K562 (cell line): ENCODE results near the gene TMEM89. TPM values are rescaled to one million over a fixed set of nuclear protein-coding genes. Genes with fewer than 3 reads are reported as not detected.

Experiments used
- ATF1 ChIP-seq, 2 experiments: fragments of 450-650 bp in 1 of 2; IDR thresholded peaks; 2 replicates each; pipeline ENCODE4 v1.6.1; 2016; ENCODE audit warnings: missing compliant biosample characterization in 1 of 2, missing genetic modification characterization in 1 of 2
- CEBPB ChIP-seq: fragments of 450-650 bp; IDR thresholded peaks from 2 replicates; pipeline ENCODE4 v1.6.1; 2016; ENCODE audit warnings: missing genetic modification characterization, missing compliant biosample characterization
- EP400 ChIP-seq: fragments of 450-650 bp; IDR thresholded peaks from 2 replicates; pipeline ENCODE4 v1.6.1; 2017; ENCODE audit warnings: antibody characterized with exemption, mild to moderate bottlenecking, moderate library complexity
- FOXA1 ChIP-seq: fragments of 450-650 bp; IDR thresholded peaks from 2 replicates; pipeline ENCODE4 v1.6.1; 2016; ENCODE audit warnings: mild to moderate bottlenecking, borderline replicate concordance
- HNRNPL ChIP-seq: fragments of 200-400 bp; formaldehyde crosslinking; IDR thresholded peaks from 2 replicates; pipeline ENCODE4 v1.6.1; 2017; ENCODE audit warnings: low read depth, mild to moderate bottlenecking, low read length
- MCM5 ChIP-seq: fragments of 450-650 bp; IDR thresholded peaks from 2 replicates; pipeline ENCODE4 v1.6.1; 2016; ENCODE audit warnings: low read depth
- MIER1 ChIP-seq: fragments of 450-650 bp; IDR thresholded peaks from 2 replicates; pipeline ENCODE4 v1.6.1; 2016; ENCODE audit warnings: antibody characterized with exemption, mild to moderate bottlenecking, low read depth
- NR4A1 ChIP-seq, 2 experiments: fragments of 250-450 bp in 1 of 2; fragments of 450-650 bp in 1 of 2; sonication (Bioruptor Pico) in 1 of 2; IDR thresholded peaks; 2 replicates each; pipeline versions ENCODE4 v1.4.0 to v1.6.1; 2016 to 2020; ENCODE audit warnings: mild to moderate bottlenecking in 2 of 2, missing compliant biosample characterization in 1 of 2, missing genetic modification characterization in 1 of 2, moderate library complexity in 1 of 2
- PHF21A ChIP-seq: fragments of 450-650 bp; IDR thresholded peaks from 2 replicates; pipeline ENCODE4 v1.6.1; 2017; ENCODE audit warnings: low read depth, borderline replicate concordance
- SETDB1 ChIP-seq: IDR thresholded peaks from one replicate; pipeline ENCODE4 v1.6.1; 2012; ENCODE audit warnings: low read length, control low read depth, inconsistent platforms
- SMC3 ChIP-seq: conservative IDR thresholded peaks from 2 replicates; pipeline ENCODE4 v1.6.1; 2011; ENCODE audit warnings: low read depth, low read length, improper control_type of control experiment; ENCODE audit not compliant: insufficient read depth
- TARDBP ChIP-seq: fragments of 450-650 bp; IDR thresholded peaks from 2 replicates; pipeline ENCODE4 v1.6.1; 2016
- ZNF134 ChIP-seq: fragments of 250-450 bp; sonication (Bioruptor Pico); conservative IDR thresholded peaks from 2 replicates; pipeline ENCODE4 v1.4.0; 2020
- ZSCAN32 ChIP-seq: fragments of 450-650 bp; formaldehyde crosslinking; IDR thresholded peaks from 2 replicates; pipeline ENCODE4 v1.4.0; 2020; ENCODE audit warnings: mild to moderate bottlenecking, moderate library complexity
- polyA plus RNA-seq, 8 experiments: library from polyadenylated mRNA; depleted of rRNA in 4 of 8; stranded (reverse) in 5 of 8; unstranded in 3 of 8; fragments of >200 nt; fragmentation: Nextera tagmentation in 2 of 8; fragmentation: Illumina TruSeq in 1 of 8; extraction: Ambion mirVana in 2 of 8; extraction: Trizol in 1 of 8; gene quantifications; 2 replicates each; pipeline versions ENCODE4 v1.2.1 to v1.2.3, GENCODE V29; 2011 to 2014; ENCODE audit warnings: inconsistent platforms in 1 of 8, missing spikeins in 1 of 8
- total RNA-seq, 7 experiments: library from RNA; depleted of rRNA in 6 of 7; stranded (reverse); fragments of >200 nt in 6 of 7; fragmentation: Illumina TruSeq in 2 of 7; extraction: Trizol in 2 of 7; gene quantifications; 2 replicates each; pipeline versions ENCODE4 v1.2.1 to v1.2.3, GENCODE V29; 2011 to 2021; ENCODE audit warnings: low replicate concordance in 1 of 7
- TF ChIP-seq, protein P1 (sequence below): fragments of 250-450 bp; sonication (Bioruptor Pico); IDR thresholded peaks from 2 replicates; pipeline ENCODE4 v1.5.0; 2021; ENCODE audit warnings: mild to moderate bottlenecking, borderline replicate concordance
- TF ChIP-seq, protein P2 (sequence below), 2 experiments: fragments of 250-450 bp in 1 of 2; fragments of 450-650 bp in 1 of 2; sonication (Bioruptor Pico) in 1 of 2; IDR thresholded peaks; 2 replicates each; pipeline versions ENCODE4 v1.6.1 to v1.8.0; 2016 to 2021; ENCODE audit warnings: mild to moderate bottlenecking in 2 of 2, moderate library complexity in 2 of 2, missing compliant biosample characterization in 1 of 2, missing genetic modification characterization in 1 of 2
- TF ChIP-seq, protein P3 (sequence below): fragments of 250-450 bp; sonication (Bioruptor Pico); IDR thresholded peaks from 2 replicates; pipeline ENCODE4 v1.9.0; 2021; ENCODE audit warnings: mild to moderate bottlenecking
- TF ChIP-seq, protein P4 (sequence below): sonication (generic); IDR thresholded peaks from 2 replicates; pipeline ENCODE4 v1.6.1; 2016
- TF ChIP-seq, protein P5 (sequence below), 2 experiments: IDR thresholded peaks in 1 of 2; conservative IDR thresholded peaks in 1 of 2; 2 replicates each; pipeline ENCODE4 v1.6.1; 2016; ENCODE audit warnings: low read depth in 2 of 2, mild to moderate bottlenecking in 1 of 2, missing compliant biosample characterization in 1 of 2, missing genetic modification characterization in 1 of 2, moderate library complexity in 1 of 2
- TF ChIP-seq, protein P6 (sequence below): sonication (generic); formaldehyde crosslinking; IDR thresholded peaks from 2 replicates; pipeline ENCODE4 v1.9.0; 2022; ENCODE audit warnings: mild to moderate bottlenecking, missing genetic modification reagents

The TMEM89 gene
- total and polyA plus RNA-seq, 9 of the 15 experiments (the other 6 are each of a cell fraction or from before 2014, with no cell fraction given) = not detected

DNA sequence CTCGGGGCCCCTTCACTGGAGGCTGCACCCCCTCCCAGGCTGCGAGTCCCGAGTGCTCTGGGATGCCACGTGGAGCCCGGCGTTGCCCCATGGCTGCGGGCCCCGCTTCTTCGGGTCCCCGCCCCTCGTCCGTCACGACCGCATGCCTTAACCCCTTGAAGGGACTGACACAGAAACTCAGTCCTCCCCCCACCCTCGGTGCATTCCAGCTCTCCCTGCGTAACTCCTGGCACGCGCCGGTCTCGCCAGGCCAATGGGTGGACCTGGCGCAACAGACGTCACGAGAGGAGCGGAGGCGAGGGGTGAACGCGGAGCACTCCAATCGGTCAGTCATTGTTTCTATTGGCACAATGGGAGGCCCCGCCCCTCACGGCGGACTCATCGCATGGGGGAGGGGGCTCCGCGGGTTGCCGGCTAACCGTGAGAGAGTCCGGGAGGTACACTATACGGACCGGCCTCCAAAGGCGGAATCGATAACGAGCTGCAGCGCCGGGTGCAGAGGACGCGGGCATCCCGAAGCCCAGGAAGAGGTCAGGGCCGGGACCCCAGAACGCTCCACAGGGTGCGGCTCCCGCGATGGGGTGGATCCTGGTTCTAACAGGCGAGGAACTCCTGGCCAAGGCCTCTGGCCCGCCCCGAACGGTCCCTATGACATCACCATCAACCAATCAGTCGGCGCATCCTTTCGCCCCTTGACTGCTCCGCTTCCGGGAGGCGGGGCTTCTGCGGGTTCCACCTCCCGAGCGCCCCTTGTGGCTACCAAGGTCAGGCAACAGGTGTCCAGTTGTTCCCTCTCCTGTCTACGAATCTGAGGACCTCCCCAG, 42.1 kb upstream of the TMEM89 start (continued):
- TF ChIP-seq, protein P1, sequence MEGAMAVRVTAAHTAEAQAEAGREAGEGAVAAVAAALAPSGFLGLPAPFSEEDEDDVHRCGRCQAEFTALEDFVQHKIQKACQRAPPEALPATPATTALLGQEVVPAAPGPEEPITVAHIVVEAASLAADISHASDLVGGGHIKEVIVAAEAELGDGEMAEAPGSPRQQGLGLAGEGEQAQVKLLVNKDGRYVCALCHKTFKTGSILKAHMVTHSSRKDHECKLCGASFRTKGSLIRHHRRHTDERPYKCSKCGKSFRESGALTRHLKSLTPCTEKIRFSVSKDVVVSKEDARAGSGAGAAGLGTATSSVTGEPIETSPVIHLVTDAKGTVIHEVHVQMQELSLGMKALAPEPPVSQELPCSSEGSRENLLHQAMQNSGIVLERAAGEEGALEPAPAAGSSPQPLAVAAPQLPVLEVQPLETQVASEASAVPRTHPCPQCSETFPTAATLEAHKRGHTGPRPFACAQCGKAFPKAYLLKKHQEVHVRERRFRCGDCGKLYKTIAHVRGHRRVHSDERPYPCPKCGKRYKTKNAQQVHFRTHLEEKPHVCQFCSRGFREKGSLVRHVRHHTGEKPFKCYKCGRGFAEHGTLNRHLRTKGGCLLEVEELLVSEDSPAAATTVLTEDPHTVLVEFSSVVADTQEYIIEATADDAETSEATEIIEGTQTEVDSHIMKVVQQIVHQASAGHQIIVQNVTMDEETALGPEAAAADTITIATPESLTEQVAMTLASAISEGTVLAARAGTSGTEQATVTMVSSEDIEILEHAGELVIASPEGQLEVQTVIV = no peak
- TF ChIP-seq, protein P2, sequence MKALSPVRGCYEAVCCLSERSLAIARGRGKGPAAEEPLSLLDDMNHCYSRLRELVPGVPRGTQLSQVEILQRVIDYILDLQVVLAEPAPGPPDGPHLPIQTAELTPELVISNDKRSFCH (CRISPR knock-in tag; IDR thresholded peaks at IDR 0.05) = no peak
- TF ChIP-seq, protein P2 (tag; IDR thresholded peaks at IDR 0.05) = no peak
- TF ChIP-seq, protein P3, sequence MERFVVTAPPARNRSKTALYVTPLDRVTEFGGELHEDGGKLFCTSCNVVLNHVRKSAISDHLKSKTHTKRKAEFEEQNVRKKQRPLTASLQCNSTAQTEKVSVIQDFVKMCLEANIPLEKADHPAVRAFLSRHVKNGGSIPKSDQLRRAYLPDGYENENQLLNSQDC (CRISPR knock-in tag) = no peak
- TF ChIP-seq ZSCAN32 (CRISPR knock-in tag) (no peak), PHF21A (0 out of 2 replicates have a peak, but pooled peaks have one; percentile 21), EP400 (peak; percentile 91), CEBPB (no peak; the same call in 1 of the 2 replicates), MIER1 (no peak), HNRNPL (no peak), MCM5 (no peak), TARDBP (no peak; the same call in 1 of the 2 replicates), SETDB1 (no peak), ZNF134 (no peak), NR4A1 (CRISPR knock-in tag; IDR thresholded peaks at IDR 0.05) (no peak), NR4A1 (tag; IDR thresholded peaks at IDR 0.05) (no peak), FOXA1 (no peak), SMC3 (no peak), ATF1 (CRISPR knock-in tag; IDR thresholded peaks at IDR 0.05) (no peak), ATF1 (tag; IDR thresholded peaks at IDR 0.05) (peak; percentile 94)
- TF ChIP-seq, protein P4, sequence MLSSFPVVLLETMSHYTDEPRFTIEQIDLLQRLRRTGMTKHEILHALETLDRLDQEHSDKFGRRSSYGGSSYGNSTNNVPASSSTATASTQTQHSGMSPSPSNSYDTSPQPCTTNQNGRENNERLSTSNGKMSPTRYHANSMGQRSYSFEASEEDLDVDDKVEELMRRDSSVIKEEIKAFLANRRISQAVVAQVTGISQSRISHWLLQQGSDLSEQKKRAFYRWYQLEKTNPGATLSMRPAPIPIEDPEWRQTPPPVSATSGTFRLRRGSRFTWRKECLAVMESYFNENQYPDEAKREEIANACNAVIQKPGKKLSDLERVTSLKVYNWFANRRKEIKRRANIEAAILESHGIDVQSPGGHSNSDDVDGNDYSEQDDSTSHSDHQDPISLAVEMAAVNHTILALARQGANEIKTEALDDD = no peak
- TF ChIP-seq, protein P5, sequence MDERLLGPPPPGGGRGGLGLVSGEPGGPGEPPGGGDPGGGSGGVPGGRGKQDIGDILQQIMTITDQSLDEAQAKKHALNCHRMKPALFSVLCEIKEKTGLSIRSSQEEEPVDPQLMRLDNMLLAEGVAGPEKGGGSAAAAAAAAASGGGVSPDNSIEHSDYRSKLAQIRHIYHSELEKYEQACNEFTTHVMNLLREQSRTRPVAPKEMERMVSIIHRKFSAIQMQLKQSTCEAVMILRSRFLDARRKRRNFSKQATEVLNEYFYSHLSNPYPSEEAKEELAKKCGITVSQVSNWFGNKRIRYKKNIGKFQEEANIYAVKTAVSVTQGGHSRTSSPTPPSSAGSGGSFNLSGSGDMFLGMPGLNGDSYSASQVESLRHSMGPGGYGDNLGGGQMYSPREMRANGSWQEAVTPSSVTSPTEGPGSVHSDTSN (CRISPR knock-in tag; IDR thresholded peaks at IDR 0.05; ENCODE audit: low read depth) = no peak
- TF ChIP-seq, protein P5 (tag; conservative IDR thresholded peaks at IDR 0.05; ENCODE audit: low read depth) = no peak
- TF ChIP-seq, protein P6, sequence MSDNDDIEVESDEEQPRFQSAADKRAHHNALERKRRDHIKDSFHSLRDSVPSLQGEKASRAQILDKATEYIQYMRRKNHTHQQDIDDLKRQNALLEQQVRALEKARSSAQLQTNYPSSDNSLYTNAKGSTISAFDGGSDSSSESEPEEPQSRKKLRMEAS (CRISPR knock-in tag) = peak; percentile 99
